Measurements from ENCODE around the gene FAM185A. TPM values are rescaled to one million over a fixed set of nuclear protein-coding genes. Genes with fewer than 3 reads are reported as not detected.
A peak's percentile ranks its signal among the peaks of the same experiment; 100 is the strongest.
"Not testable (repeated sequence)": the region's sequence is repeated elsewhere in the genome, so short reads cannot be mapped to it uniquely, and the experiment has no call there.

Gene FAM185A
- total and polyA plus RNA-seq, 9 of the 15 experiments (the other 6 are each of a cell fraction or from before 2014, with no cell fraction given), result 1.7 to 17.4 (median 10.6) TPM

DNA sequence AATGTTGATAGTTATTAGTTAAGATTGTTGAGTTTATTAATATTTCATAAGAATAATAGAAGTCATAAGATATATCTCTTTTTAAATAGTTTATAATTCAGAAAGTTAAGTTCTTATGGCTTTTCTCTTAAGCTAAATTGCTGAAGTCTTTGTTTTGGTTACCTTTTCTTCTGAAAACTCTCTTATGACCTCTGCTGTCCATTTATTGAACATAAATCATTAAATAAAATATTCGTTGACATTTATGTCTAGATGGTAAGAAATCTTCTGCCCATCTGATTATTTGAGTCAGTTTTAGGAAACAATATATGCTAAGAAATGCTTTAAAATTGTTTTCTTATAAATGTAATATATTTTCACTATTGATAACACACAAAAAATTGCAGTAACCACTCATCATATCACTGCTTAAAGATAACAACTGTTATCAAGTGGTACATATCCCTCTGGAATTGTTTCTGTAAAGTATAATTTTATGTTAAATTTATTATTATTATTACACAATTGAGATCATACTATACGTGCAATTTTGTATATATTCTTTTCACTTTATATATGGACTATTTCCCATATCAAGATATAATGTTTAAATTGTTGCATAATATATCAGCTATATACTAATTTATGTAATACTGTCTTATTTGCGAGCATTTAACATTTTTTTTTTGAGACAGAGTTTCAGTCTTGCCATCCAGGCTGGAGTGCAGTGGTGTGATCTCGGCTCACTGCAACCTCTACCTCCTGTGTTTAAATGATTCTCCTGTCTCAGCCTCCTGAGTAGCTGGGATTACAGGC, 3.1 kb upstream of the FAM185A start (continued):
- TF ChIP-seq, protein P1, sequence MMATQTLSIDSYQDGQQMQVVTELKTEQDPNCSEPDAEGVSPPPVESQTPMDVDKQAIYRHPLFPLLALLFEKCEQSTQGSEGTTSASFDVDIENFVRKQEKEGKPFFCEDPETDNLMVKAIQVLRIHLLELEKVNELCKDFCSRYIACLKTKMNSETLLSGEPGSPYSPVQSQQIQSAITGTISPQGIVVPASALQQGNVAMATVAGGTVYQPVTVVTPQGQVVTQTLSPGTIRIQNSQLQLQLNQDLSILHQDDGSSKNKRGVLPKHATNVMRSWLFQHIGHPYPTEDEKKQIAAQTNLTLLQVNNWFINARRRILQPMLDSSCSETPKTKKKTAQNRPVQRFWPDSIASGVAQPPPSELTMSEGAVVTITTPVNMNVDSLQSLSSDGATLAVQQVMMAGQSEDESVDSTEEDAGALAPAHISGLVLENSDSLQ (IDR thresholded peaks at IDR 0.05), result peak; percentile 22; the same call in 1 of the 2 replicates

DNA sequence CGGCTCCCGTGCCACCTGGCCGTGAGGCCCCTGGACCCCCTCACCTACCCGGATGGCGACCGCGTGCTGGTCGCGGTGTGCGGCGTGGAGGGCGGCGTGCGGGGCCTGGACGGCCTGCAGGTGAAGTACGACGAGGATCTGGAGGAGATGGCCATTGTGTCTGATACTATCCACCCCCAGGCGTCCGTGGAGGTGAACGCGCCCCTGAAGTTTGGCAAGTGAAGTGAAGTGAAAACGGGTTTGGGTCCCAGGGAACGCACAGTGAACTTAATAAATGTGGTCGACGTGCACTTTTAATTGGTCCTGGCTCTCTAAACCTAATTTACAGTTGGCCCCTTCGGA, 617 bp downstream of the FAM185A start:
- ATAC-seq, result peak; percentile 59
- H3K36me3 ChIP-seq (ENCODE audit: control insufficient read depth, insufficient read depth, low read length); POLR2A ChIA-PET; H3K9me3 ChIP-seq (replicated peaks; ENCODE audit: control insufficient read depth, insufficient read depth, low read depth, low read length); FAIRE-seq; H3K4me1 ChIP-seq (replicated peaks in 1 of 2; ENCODE audit: control insufficient read depth in 2 of 2, insufficient read depth in 2 of 2, low read length in 2 of 2); BruUV-seq (replicated peaks); H3K27me3 ChIP-seq (ENCODE audit: control insufficient read depth in 2 of 2, insufficient read depth in 2 of 2, low read length in 2 of 2); H4K20me1 ChIP-seq (replicated peaks; ENCODE audit: control insufficient read depth, insufficient read depth, low read length); CTCF ChIA-PET (ENCODE audit: low intra/inter-chr PET ratio); H3K9me1 ChIP-seq (ENCODE audit: control insufficient read depth, insufficient read depth, low read length); in situ Hi-C loops (cut with MboI); DNase-seq (ENCODE audit: extremely low read depth in 1 of 4, low spot score in 3 of 4): not testable (repeated sequence)
- H3K9ac ChIP-seq (ENCODE audit: insufficient read depth in 1 of 2, low read depth in 2 of 2, low read length in 2 of 2), result peak overlapping the region; percentile 66 to 96
- peak overlapping the region; percentile 83 for H3K4me2 ChIP-seq (ENCODE audit: insufficient read depth, low read length)
- peak overlapping the region; percentile 73 for H3K27ac ChIP-seq (ENCODE audit: extremely low read depth, low read depth, low read length)
- intact Hi-C loops (cut with micrococcal nuclease), result loop anchor here (5.0 kb wide), 1 partner anchor 223 kb away; no protein-coding TSS in a partner anchor
- peaks cover 17% of the 10 kb centered on the region for H3K79me2 ChIP-seq (ENCODE audit: control insufficient read depth, insufficient read depth, low read length)
- H3K4me3 ChIP-seq, result peak overlapping the region; percentile 66
- H2AFZ ChIP-seq (ENCODE audit: low read depth, low read length), result peak overlapping the region; percentile 93
- TF ChIP-seq, protein P2, sequence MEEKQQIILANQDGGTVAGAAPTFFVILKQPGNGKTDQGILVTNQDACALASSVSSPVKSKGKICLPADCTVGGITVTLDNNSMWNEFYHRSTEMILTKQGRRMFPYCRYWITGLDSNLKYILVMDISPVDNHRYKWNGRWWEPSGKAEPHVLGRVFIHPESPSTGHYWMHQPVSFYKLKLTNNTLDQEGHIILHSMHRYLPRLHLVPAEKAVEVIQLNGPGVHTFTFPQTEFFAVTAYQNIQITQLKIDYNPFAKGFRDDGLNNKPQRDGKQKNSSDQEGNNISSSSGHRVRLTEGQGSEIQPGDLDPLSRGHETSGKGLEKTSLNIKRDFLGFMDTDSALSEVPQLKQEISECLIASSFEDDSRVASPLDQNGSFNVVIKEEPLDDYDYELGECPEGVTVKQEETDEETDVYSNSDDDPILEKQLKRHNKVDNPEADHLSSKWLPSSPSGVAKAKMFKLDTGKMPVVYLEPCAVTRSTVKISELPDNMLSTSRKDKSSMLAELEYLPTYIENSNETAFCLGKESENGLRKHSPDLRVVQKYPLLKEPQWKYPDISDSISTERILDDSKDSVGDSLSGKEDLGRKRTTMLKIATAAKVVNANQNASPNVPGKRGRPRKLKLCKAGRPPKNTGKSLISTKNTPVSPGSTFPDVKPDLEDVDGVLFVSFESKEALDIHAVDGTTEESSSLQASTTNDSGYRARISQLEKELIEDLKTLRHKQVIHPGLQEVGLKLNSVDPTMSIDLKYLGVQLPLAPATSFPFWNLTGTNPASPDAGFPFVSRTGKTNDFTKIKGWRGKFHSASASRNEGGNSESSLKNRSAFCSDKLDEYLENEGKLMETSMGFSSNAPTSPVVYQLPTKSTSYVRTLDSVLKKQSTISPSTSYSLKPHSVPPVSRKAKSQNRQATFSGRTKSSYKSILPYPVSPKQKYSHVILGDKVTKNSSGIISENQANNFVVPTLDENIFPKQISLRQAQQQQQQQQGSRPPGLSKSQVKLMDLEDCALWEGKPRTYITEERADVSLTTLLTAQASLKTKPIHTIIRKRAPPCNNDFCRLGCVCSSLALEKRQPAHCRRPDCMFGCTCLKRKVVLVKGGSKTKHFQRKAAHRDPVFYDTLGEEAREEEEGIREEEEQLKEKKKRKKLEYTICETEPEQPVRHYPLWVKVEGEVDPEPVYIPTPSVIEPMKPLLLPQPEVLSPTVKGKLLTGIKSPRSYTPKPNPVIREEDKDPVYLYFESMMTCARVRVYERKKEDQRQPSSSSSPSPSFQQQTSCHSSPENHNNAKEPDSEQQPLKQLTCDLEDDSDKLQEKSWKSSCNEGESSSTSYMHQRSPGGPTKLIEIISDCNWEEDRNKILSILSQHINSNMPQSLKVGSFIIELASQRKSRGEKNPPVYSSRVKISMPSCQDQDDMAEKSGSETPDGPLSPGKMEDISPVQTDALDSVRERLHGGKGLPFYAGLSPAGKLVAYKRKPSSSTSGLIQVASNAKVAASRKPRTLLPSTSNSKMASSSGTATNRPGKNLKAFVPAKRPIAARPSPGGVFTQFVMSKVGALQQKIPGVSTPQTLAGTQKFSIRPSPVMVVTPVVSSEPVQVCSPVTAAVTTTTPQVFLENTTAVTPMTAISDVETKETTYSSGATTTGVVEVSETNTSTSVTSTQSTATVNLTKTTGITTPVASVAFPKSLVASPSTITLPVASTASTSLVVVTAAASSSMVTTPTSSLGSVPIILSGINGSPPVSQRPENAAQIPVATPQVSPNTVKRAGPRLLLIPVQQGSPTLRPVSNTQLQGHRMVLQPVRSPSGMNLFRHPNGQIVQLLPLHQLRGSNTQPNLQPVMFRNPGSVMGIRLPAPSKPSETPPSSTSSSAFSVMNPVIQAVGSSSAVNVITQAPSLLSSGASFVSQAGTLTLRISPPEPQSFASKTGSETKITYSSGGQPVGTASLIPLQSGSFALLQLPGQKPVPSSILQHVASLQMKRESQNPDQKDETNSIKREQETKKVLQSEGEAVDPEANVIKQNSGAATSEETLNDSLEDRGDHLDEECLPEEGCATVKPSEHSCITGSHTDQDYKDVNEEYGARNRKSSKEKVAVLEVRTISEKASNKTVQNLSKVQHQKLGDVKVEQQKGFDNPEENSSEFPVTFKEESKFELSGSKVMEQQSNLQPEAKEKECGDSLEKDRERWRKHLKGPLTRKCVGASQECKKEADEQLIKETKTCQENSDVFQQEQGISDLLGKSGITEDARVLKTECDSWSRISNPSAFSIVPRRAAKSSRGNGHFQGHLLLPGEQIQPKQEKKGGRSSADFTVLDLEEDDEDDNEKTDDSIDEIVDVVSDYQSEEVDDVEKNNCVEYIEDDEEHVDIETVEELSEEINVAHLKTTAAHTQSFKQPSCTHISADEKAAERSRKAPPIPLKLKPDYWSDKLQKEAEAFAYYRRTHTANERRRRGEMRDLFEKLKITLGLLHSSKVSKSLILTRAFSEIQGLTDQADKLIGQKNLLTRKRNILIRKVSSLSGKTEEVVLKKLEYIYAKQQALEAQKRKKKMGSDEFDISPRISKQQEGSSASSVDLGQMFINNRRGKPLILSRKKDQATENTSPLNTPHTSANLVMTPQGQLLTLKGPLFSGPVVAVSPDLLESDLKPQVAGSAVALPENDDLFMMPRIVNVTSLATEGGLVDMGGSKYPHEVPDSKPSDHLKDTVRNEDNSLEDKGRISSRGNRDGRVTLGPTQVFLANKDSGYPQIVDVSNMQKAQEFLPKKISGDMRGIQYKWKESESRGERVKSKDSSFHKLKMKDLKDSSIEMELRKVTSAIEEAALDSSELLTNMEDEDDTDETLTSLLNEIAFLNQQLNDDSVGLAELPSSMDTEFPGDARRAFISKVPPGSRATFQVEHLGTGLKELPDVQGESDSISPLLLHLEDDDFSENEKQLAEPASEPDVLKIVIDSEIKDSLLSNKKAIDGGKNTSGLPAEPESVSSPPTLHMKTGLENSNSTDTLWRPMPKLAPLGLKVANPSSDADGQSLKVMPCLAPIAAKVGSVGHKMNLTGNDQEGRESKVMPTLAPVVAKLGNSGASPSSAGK (IDR thresholded peaks at IDR 0.05), result 0 out of 2 replicates have a peak, but pooled peaks have one; percentile 50
- TF ChIP-seq ZFX (CRISPR knock-in tag; IDR thresholded peaks at IDR 0.05) (peak; percentile 51; the same call in 1 of the 2 replicates), SAP30 (IDR thresholded peaks at IDR 0.05; ENCODE audit: borderline replicate concordance, insufficient read depth, low read depth, low read length, poor library complexity, severe bottlenecking) (peak; percentile 16)
- WGBS (ENCODE audit: insufficient coverage, low coverage, missing lambda C conversion rate), result 0% methylated on average over 5 of the region's 26 CpGs

Measured in K562 (cell line).